Caco-2 (cell line): ENCODE measurements around the gene DRG1. TPM values are rescaled to one million over a fixed set of nuclear protein-coding genes. Genes with fewer than 3 reads are reported as not detected.
"Not testable (repeated sequence)": the region's sequence is repeated elsewhere in the genome, so short reads cannot be mapped to it uniquely, and the experiment has no call there.

Source experiments
- BruUV-seq: library from RNA; stranded (reverse); fragments of 400-500 nt; replicated peaks from 2 replicates; lab custom pipeline; 2021; lab: Mats Ljungman, UMichigan
- CTCF ChIA-PET: fragments of 300-600 bp; sonication (Branson Sonifier 250); formaldehyde crosslinking; loops from one replicate; lab custom pipeline; 2022; ENCODE audit warnings: antibody characterized with exemption; lab: Charles Lee
- POLR2A ChIA-PET: fragments of 300-600 bp; sonication (Branson Sonifier 250); formaldehyde crosslinking; loops from one replicate; lab custom pipeline; 2022; ENCODE audit warnings: antibody characterized with exemption; lab: Charles Lee
- DNase-seq, 2 experiments: peaks; one replicate each; pipeline versions ENCODE4 v3.0.0 to v3.0.0-alpha.2; 2020 to 2022
- H3K27me3 ChIP-seq: replicated peaks from 2 replicates; pipeline ENCODE4 v1.6.0; 2011; ENCODE audit warnings: low read length; ENCODE audit not compliant: control insufficient read depth, insufficient read depth
- H3K36me3 ChIP-seq: 2 replicates; pipeline ENCODE4 v1.5.1; 2011; ENCODE audit warnings: low read length; ENCODE audit not compliant: control insufficient read depth, insufficient read depth
- H3K4me1 ChIP-seq: fragments of 250-450 bp; sonication (Bioruptor Pico); 2 replicates; pipeline ENCODE4 v1.5.1; 2020; ENCODE audit warnings: mild to moderate bottlenecking
- H3K4me3 ChIP-seq: 2 replicates; pipeline ENCODE4 v1.5.1; 2011; ENCODE audit warnings: low read depth, mild to moderate bottlenecking, control low read depth, low read length
- H3K9me3 ChIP-seq: fragments of 250-450 bp; sonication (Bioruptor Pico); 2 replicates; pipeline ENCODE4 v1.5.1; 2020; ENCODE audit warnings: mild to moderate bottlenecking, moderate library complexity
- H3K27ac Mint-ChIP-seq: one replicate; pipeline ENCODE4 v1.8.0; 2022; ENCODE audit warnings: mixed read lengths; ENCODE audit not compliant: unreplicated experiment
- H3K27me3 Mint-ChIP-seq: one replicate; pipeline ENCODE4 v1.8.0; 2022; ENCODE audit warnings: mixed read lengths; ENCODE audit not compliant: insufficient read depth, unreplicated experiment
- H3K36me3 Mint-ChIP-seq: one replicate; pipeline ENCODE4 v1.8.0; 2022; ENCODE audit warnings: mild to moderate bottlenecking, mixed read lengths; ENCODE audit not compliant: insufficient read depth, unreplicated experiment
- H3K4me1 Mint-ChIP-seq: one replicate; pipeline ENCODE4 v1.8.0; 2022; ENCODE audit warnings: low read depth, mixed read lengths; ENCODE audit not compliant: unreplicated experiment
- H3K4me3 Mint-ChIP-seq: one replicate; pipeline ENCODE4 v1.8.0; 2022; ENCODE audit warnings: mild to moderate bottlenecking, moderate library complexity, mixed read lengths; ENCODE audit not compliant: unreplicated experiment
- H3K9me3 Mint-ChIP-seq: one replicate; pipeline ENCODE4 v1.8.0; 2022; ENCODE audit warnings: mixed read lengths; ENCODE audit not compliant: unreplicated experiment
- CTCF ChIP-seq, 2 experiments: fragments of 200-600 bp in 1 of 2; IDR thresholded peaks; 1 replicate in 1 of 2; 2 replicates in 1 of 2; pipeline versions ENCODE4 v1.5.1 to v1.8.0; 2011 to 2022; ENCODE audit warnings: antibody characterized with exemption in 1 of 2, control low read depth in 1 of 2, inconsistent platforms in 1 of 2, low read depth in 1 of 2, low read length in 1 of 2, mild to moderate bottlenecking in 1 of 2, moderate library complexity in 1 of 2; ENCODE audit not compliant: insufficient read depth in 1 of 2, severe bottlenecking in 1 of 2, unreplicated experiment in 1 of 2
- intact Hi-C: fragments of 100-400 bp; cut with micrococcal nuclease; formaldehyde crosslinking; loops from one replicate; pipeline ENCODE4 v1.10.0; 2022; ENCODE audit not compliant: unreplicated experiment
- total RNA-seq: library from RNA; stranded (reverse); gene quantifications from 2 replicates; pipeline ENCODE4 v1.2.3, GENCODE V29; 2022

Gene DRG1
- total RNA-seq, 1 experiment from 2014 or later, result 78.3 TPM

- H3K27ac Mint-ChIP-seq, result no peak overlapping the region
- ChIA-PET POLR2A (no interaction called here), CTCF (no interaction called here)
- H3K9me3 ChIP-seq, result no peaks in the 10 kb centered on the region
- intact Hi-C loops, result no loop called here
- no peaks in the 10 kb centered on the region for H3K27me3 ChIP-seq
- no peaks in the 10 kb centered on the region for H3K36me3 ChIP-seq
- no peaks in the 10 kb centered on the region for H3K9me3 Mint-ChIP-seq
- H3K4me1 ChIP-seq, result no peaks in the 10 kb centered on the region
- no peaks in the 10 kb centered on the region for H3K4me1 Mint-ChIP-seq
- H3K27me3 Mint-ChIP-seq, result no peaks in the 10 kb centered on the region
- no peak for DNase-seq
- no peak overlapping the region for H3K4me3 Mint-ChIP-seq
- peaks cover 58% of the 10 kb centered on the region for H3K36me3 Mint-ChIP-seq
- TF ChIP-seq CTCF (IDR thresholded peaks at IDR 0.05; ENCODE audit: insufficient read depth in 1 of 2, low read depth in 1 of 2, low read length in 1 of 2, severe bottlenecking in 1 of 2, unreplicated experiment in 1 of 2), result no peak
- H3K4me3 ChIP-seq, result no peak overlapping the region
- no TSS peak for BruUV-seq
Observed at GRCh38 chr22:31475800-31476199, 76.4 kb downstream of the DRG1 start.

- DNase-seq, result no peak
- Histone ChIP-seq H3K4me1 (no peaks in the 10 kb centered on the region), H3K9me3 (no peaks in the 10 kb centered on the region), H3K27me3 (no peaks in the 10 kb centered on the region), H3K4me3 (no peak overlapping the region), H3K36me3 (peaks cover 1% of the 10 kb centered on the region; the same call in 1 of the 2 replicates)
- no TSS peak for BruUV-seq
- no peaks in the 10 kb centered on the region for H3K9me3 Mint-ChIP-seq
- peaks cover 60% of the 10 kb centered on the region for H3K36me3 Mint-ChIP-seq
- ChIA-PET CTCF (no interaction called here), POLR2A (no interaction called here)
- H3K4me3 Mint-ChIP-seq, result no peak overlapping the region
- intact Hi-C loops, result no loop called here
- H3K27ac Mint-ChIP-seq, result no peak overlapping the region
- H3K27me3 Mint-ChIP-seq, result no peaks in the 10 kb centered on the region
- no peak for TF ChIP-seq CTCF (IDR thresholded peaks at IDR 0.05; ENCODE audit: insufficient read depth in 1 of 2, low read depth in 1 of 2, low read length in 1 of 2, severe bottlenecking in 1 of 2, unreplicated experiment in 1 of 2)
- no peaks in the 10 kb centered on the region for H3K4me1 Mint-ChIP-seq
Observed at GRCh38 chr22:31477329-31477728, 77.9 kb downstream of the DRG1 start.

GRCh38 chr22:31481129-31481528 is 81.7 kb downstream of the DRG1 start:
- DNase-seq, result no peak
- ChIA-PET CTCF (no interaction called here), POLR2A (no interaction called here)
- no peaks in the 10 kb centered on the region for H3K27me3 Mint-ChIP-seq
- TF ChIP-seq CTCF (IDR thresholded peaks at IDR 0.05; ENCODE audit: insufficient read depth in 1 of 2, low read depth in 1 of 2, low read length in 1 of 2, severe bottlenecking in 1 of 2, unreplicated experiment in 1 of 2), result no peak
- no peaks in the 10 kb centered on the region for H3K4me1 Mint-ChIP-seq
- H3K36me3 ChIP-seq, result peaks cover 1% of the 10 kb centered on the region; the same call in 1 of the 2 replicates
- intact Hi-C loops, result no loop called here
- H3K4me3 Mint-ChIP-seq, result no peak overlapping the region
- H3K27me3 ChIP-seq, result no peaks in the 10 kb centered on the region
- H3K27ac Mint-ChIP-seq, result no peak overlapping the region
- H3K4me1 ChIP-seq, result no peaks in the 10 kb centered on the region
- H3K9me3 ChIP-seq, result no peaks in the 10 kb centered on the region
- H3K9me3 Mint-ChIP-seq, result no peaks in the 10 kb centered on the region
- no peak overlapping the region for H3K4me3 ChIP-seq
- no TSS peak for BruUV-seq
- peaks cover 77% of the 10 kb centered on the region for H3K36me3 Mint-ChIP-seq

- intact Hi-C loops, H3K27ac Mint-ChIP-seq, H3K4me3 Mint-ChIP-seq, H3K27me3 Mint-ChIP-seq, DNase-seq, H3K9me3 Mint-ChIP-seq, H3K36me3 ChIP-seq, POLR2A ChIA-PET, CTCF ChIA-PET, H3K27me3 ChIP-seq, H3K4me1 ChIP-seq, H3K9me3 ChIP-seq, BruUV-seq, H3K4me3 ChIP-seq, H3K4me1 Mint-ChIP-seq: not testable (repeated sequence)
- peaks cover 89% of the 10 kb centered on the region for H3K36me3 Mint-ChIP-seq
Observed at GRCh38 chr22:31482470-31482869, 83.1 kb downstream of the DRG1 start.
